Psoas muscle (tissue), 8 donors: ENCODE results near the gene INIP. TPM values are rescaled to one million over a fixed set of nuclear protein-coding genes. Genes with fewer than 3 reads are reported as not detected.

Experiments used
- ATAC-seq, 4 donors: fragments of 200-7000 bp; cut with Tn5 transposase; one replicate each; pipeline ENCODE4 v1.9.1; 2020; ENCODE audit warnings: moderate library complexity in 3 of 4, mild to moderate bottlenecking in 2 of 4
- DNase-seq, 2 donors: peaks; one replicate each; pipeline ENCODE4 v3.0.0-alpha.2; 2020
- H3K27ac ChIP-seq: fragments of 200-600 bp; one replicate; pipeline ENCODE4 v1.8.0; 2022
- H3K27me3 ChIP-seq, 3 donors: fragments of 200-600 bp in 1 of 3; one replicate each; pipeline versions ENCODE4 v1.6.1 to v1.8.0; 2013 to 2022; ENCODE audit warnings: low read length in 2 of 3, mild to moderate bottlenecking in 2 of 3, moderate library complexity in 1 of 3; ENCODE audit not compliant: insufficient read depth in 3 of 3
- H3K36me3 ChIP-seq, 2 donors: fragments of 200-600 bp in 1 of 2; one replicate each; pipeline versions ENCODE4 v1.6.1 to v1.8.0; 2013 to 2022; ENCODE audit warnings: low read depth in 1 of 2, mild to moderate bottlenecking in 1 of 2, moderate library complexity in 1 of 2; ENCODE audit not compliant: insufficient read depth in 1 of 2
- H3K4me1 ChIP-seq: fragments of 200-600 bp; one replicate; pipeline ENCODE4 v1.8.0; 2022
- H3K4me3 ChIP-seq: fragments of 200-600 bp; one replicate; pipeline ENCODE4 v1.8.0; 2022; ENCODE audit warnings: mild to moderate bottlenecking
- H3K9me3 ChIP-seq: fragments of 200-600 bp; one replicate; pipeline ENCODE4 v1.8.0; 2022
- CTCF ChIP-seq: fragments of 200-600 bp; IDR thresholded peaks from one replicate; pipeline ENCODE4 v1.8.0; 2022; ENCODE audit warnings: antibody characterized with exemption
- WGBS, 3 donors: extraction: QIAGEN DNeasy Blood & Tissue Kit; methylation state at CpG; one replicate each; pipeline versions ENCODE4 v1.1.6 to v1.1.7; 2013; 5-methylcytosine and 5-hydroxymethylcytosine counted together
- intact Hi-C, 2 donors: fragments of 100-400 bp; cut with DNase I; formaldehyde crosslinking; loops; one replicate each; pipeline versions ENCODE4 v1.11.0 to v1.14.2; 2022
- polyA plus RNA-seq, 3 donors: library from polyadenylated mRNA; stranded (reverse); fragments of 200-250 nt; gene quantifications; one replicate each; pipeline ENCODE4 v1.2.3, GENCODE V29; 2013
- total RNA-seq, 4 donors: library from RNA; stranded (reverse); fragmentation: NEBNext Ultra II Directional in 2 of 4; extraction: Animal tissue kit (Norgen Biotek cat#: 25700) in 2 of 4; gene quantifications; one replicate each; pipeline versions ENCODE4 v1.2.1 to v1.2.4, GENCODE V29; 2021 to 2023
- donor health status: healthy with polysubstance abuse.
- donor health status: DM: no; HTN: no; CAD: no; lungs with moderate emphysema.
- donor health status: Bipolar disorder and iron deficiency.
- donor health status: healthy.
- donor health status: DM: yes; HTN: yes; CAD: no.
- donor health status: DM: no; HTN: no; CAD: no.
- donor health status: DM: no; HTN: no; CAD: no.
- donor health status: DM: yes; HTN: yes; CAD: no.

INIP gene
- total and polyA plus RNA-seq, 7 donors, result 3.7 to 17.2 (median 9.1) TPM

GRCh38 chr9:112665347-112665746, 52.6 kb downstream of the INIP start:
- intact Hi-C loops, result no loop called here
- Histone ChIP-seq H3K27me3 (no peaks in the 10 kb centered on the region), H3K4me3 (no peak overlapping the region), H3K27ac (no peak overlapping the region), H3K36me3 (no peaks in the 10 kb centered on the region), H3K4me1 (no peaks in the 10 kb centered on the region), H3K9me3 (no peaks in the 10 kb centered on the region)
- ATAC-seq (no peak), DNase-seq (no peak)
- TF ChIP-seq CTCF, result no peak
- 67 to 81% (median 74%) methylated on average over 4 of the region's 4 CpGs for WGBS, 3 donors

- DNase-seq (no peak), ATAC-seq (no peak)
- no peak for TF ChIP-seq CTCF
- Histone ChIP-seq H3K9me3 (no peaks in the 10 kb centered on the region), H3K27me3 (no peaks in the 10 kb centered on the region), H3K4me1 (no peaks in the 10 kb centered on the region), H3K36me3 (no peaks in the 10 kb centered on the region), H3K4me3 (no peak overlapping the region), H3K27ac (no peak overlapping the region)
- intact Hi-C loops, result no loop called here
- 92 to 95% (median 94%) methylated on average over 3 of the region's 3 CpGs for WGBS, 3 donors
These were observed 53.4 kb downstream of the INIP start for GRCh38 chr9:112664531-112664930.

- Histone ChIP-seq H3K27ac (no peak overlapping the region), H3K4me3 (no peak overlapping the region), H3K9me3 (no peaks in the 10 kb centered on the region), H3K36me3 (no peaks in the 10 kb centered on the region), H3K4me1 (no peaks in the 10 kb centered on the region), H3K27me3 (no peaks in the 10 kb centered on the region)
- WGBS, 3 donors, result 92 to 94% (median 92%) methylated on average over 5 of the region's 5 CpGs
- intact Hi-C loops, result no loop called here
- ATAC-seq, result no peak
- no peak for DNase-seq
- no peak for TF ChIP-seq CTCF
These were observed 54.2 kb downstream of the INIP start for GRCh38 chr9:112663681-112664080.

GRCh38 chr9:112659906-112660305, 58.0 kb downstream of the INIP start:
- TF ChIP-seq CTCF, result no peak
- DNase-seq, result no peak
- H3K27ac ChIP-seq, result no peak overlapping the region
- H3K27me3 ChIP-seq, result no peaks in the 10 kb centered on the region
- H3K4me3 ChIP-seq, result no peak overlapping the region
- intact Hi-C loops, result no loop called here
- ATAC-seq, result no peak
- H3K9me3 ChIP-seq, result no peaks in the 10 kb centered on the region
- H3K36me3 ChIP-seq, result no peaks in the 10 kb centered on the region
- H3K4me1 ChIP-seq, result no peaks in the 10 kb centered on the region
- 94 to 97% (median 94%) methylated on average over 12 of the region's 12 CpGs for WGBS, 3 donors

GRCh38 chr9:112655668-112656067, 62.2 kb downstream of the INIP start:
- Histone ChIP-seq H3K9me3 (no peaks in the 10 kb centered on the region), H3K4me1 (no peaks in the 10 kb centered on the region), H3K27ac (no peak overlapping the region), H3K27me3 (no peaks in the 10 kb centered on the region), H3K36me3 (no peaks in the 10 kb centered on the region), H3K4me3 (no peak overlapping the region)
- 48 to 55% (median 55%) methylated on average over 3 of the region's 3 CpGs for WGBS, 3 donors
- TF ChIP-seq CTCF, result no peak
- DNase-seq (no peak), ATAC-seq (no peak)
- intact Hi-C loops, result no loop called here
